Measurements from ENCODE around the gene TMIE. TPM values are rescaled to one million over a fixed set of nuclear protein-coding genes. Genes with fewer than 3 reads are reported as not detected.

The TMIE gene
- total RNA-seq, 1 experiment from 2014 or later: 0.11 TPM

DNA sequence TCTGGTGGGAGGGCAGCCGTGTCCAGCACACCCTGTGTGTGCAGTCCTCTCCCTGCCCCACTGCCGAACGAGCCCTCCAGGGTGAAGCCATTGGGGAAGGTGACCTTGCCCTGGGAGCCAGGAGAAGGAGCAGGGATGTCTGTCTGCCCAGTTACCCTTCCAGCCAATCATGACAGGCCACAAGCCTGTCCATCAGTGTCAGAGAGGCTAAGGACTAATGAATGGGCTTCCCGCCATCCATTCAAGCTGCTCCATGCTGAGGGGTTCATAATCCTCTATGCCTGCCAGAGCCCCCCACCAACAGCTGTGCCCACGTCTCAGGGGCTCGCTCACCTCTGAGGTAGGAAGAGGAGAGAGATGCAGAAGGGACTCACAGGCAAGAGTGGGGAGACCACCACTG, 22.9 kb upstream of the TMIE start:
- no peak for DNase-seq (ENCODE audit: low read depth, low spot score)
- in situ Hi-C loops (cut with HindIII; ENCODE audit: low pct_unique_long_range_greater_than_20kb, low sequenced_read_pairs): no loop called here

DNA sequence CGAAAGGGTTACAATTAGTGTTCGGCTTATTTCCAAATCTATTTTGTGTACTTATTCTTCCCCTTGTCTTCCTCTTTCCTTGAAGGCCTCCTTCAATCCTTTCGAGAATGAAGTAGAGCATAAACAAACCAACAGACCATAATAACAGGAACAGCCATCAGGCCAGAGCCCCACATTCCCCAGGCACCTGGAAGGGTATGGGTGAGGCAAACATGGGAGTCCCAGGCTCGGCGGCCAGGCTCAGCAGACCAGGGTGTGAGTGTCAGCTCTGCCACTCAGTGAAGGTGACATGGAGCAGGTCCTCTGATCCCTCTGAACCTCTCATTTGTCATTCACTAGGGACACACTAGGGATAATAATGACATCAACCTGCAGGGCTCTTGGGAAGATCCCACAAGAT, 21.5 kb upstream of the TMIE start:
- in situ Hi-C loops (cut with HindIII; ENCODE audit: low pct_unique_long_range_greater_than_20kb, low sequenced_read_pairs): no loop called here
- no peak for DNase-seq (ENCODE audit: low read depth, low spot score)

DNA sequence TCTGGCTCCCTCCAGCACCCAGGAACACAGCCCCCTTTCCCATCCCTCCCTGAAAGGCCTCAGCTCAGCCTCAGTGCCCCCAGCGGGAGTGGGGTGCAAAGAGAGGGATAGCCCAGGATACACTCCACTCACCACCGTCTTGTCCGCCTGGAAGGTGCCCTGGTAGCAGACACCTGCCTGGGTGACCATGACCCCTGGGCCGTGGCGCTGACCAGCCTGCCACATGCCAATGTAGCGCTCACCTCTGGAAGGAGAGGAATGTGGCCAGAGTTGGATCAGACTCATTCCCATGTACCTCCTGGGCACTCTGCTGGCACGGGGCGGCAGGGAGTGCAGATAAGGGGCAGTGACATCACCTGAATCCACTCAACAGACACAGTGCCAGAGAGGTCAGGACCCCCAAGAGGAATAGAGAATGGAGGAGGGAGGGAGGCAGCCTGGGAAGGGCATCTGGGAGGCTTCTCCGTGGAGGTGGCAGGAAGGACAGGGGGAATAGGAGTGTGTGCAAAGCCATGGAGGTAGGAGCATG, 20.8 kb upstream of the TMIE start:
- in situ Hi-C loops (cut with HindIII; ENCODE audit: low pct_unique_long_range_greater_than_20kb, low sequenced_read_pairs): no loop called here

DNA sequence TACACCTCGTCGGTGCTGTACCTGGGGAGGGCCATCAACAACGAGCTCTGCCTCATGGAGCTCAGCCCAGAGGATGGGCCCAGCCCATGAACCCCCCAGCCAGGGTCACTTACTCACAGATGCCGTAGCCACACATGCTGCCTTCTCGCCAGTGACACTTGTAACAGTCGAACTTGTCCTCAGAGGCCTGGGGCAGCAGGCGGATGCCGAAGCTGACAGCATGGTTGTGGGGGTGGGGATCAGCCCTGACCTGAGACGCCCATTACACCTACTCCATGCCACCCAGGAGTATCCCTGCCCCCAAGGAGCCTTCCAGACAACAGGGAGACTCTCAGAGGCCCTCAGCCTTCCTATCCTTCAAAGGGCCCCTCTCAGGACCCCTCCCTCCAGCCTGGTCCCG, 19.8 kb upstream of the TMIE start:
- no peak for DNase-seq (ENCODE audit: low read depth, low spot score)
- in situ Hi-C loops (cut with HindIII; ENCODE audit: low pct_unique_long_range_greater_than_20kb, low sequenced_read_pairs): no loop called here

More for the DNA sequence above, 20.8 kb upstream of the TMIE start:
- DNase-seq (ENCODE audit: low read depth, low spot score): no peak

GRCh38 chr3:46681856-46682540, 19.2 kb upstream of the TMIE start:
- in situ Hi-C loops (cut with HindIII; ENCODE audit: low pct_unique_long_range_greater_than_20kb, low sequenced_read_pairs): no loop called here

GRCh38 chr3:46682974-46683373, 18.2 kb upstream of the TMIE start:
- in situ Hi-C loops (cut with HindIII; ENCODE audit: low pct_unique_long_range_greater_than_20kb, low sequenced_read_pairs): no loop called here
- no peak for DNase-seq (ENCODE audit: low read depth, low spot score)

More at GRCh38 chr3:46681856-46682540, 19.2 kb upstream of the TMIE start:
- no peak for DNase-seq (ENCODE audit: low read depth, low spot score)

DNA sequence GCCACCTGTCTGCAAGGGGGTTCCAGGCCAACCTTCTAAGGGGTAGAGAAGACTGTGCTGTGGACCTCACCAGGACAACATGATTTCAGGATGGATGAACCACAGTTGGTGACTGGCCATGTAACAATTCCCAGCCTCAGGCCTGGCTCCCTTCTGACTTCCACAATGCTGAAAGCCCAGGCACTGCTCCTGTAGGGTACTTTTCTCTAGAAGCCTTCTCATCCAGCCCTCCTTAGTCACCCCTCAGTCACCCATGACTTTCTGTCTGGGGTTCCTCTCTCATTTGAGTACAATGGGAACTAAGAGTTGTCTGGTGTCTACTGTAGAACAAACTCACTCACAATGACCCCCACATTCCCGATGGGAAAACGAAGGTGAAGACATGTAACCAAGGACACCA, 16.3 kb upstream of the TMIE start:
- DNase-seq (ENCODE audit: low read depth, low spot score): no peak
- in situ Hi-C loops (cut with HindIII; ENCODE audit: low pct_unique_long_range_greater_than_20kb, low sequenced_read_pairs): no loop called here

GRCh38 chr3:46685446-46685845, 15.7 kb upstream of the TMIE start:
- no peak for DNase-seq (ENCODE audit: low read depth, low spot score)
- in situ Hi-C loops (cut with HindIII; ENCODE audit: low pct_unique_long_range_greater_than_20kb, low sequenced_read_pairs): no loop called here

DNA sequence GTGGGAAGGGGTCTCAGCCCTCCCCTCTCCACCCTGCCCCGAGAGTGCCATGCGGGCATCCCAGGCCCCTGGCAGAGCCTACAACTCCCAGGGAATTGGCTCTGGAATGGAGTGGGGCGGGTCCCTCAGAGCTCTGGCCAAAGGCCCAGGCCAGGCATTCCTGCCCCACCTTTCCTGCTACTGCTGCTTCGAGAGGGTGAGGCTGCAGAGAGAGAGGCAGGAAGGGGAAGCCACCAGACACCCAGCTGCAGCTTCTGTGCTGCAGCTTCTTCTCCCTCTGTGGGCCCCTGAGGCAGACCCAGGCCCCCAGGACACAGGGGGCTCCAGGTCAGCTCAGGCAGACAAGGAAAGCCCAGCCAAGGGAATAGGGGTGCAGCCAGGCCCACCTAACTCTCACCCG, 10.4 kb upstream of the TMIE start:
- no peak for DNase-seq (ENCODE audit: low read depth, low spot score)
- in situ Hi-C loops (cut with HindIII; ENCODE audit: low pct_unique_long_range_greater_than_20kb, low sequenced_read_pairs): no loop called here

- in situ Hi-C loops (cut with HindIII; ENCODE audit: low pct_unique_long_range_greater_than_20kb, low sequenced_read_pairs): no loop called here
- DNase-seq (ENCODE audit: low read depth, low spot score): no peak
Measured at GRCh38 chr3:46692566-46692990, 8.6 kb upstream of the TMIE start.

DNA sequence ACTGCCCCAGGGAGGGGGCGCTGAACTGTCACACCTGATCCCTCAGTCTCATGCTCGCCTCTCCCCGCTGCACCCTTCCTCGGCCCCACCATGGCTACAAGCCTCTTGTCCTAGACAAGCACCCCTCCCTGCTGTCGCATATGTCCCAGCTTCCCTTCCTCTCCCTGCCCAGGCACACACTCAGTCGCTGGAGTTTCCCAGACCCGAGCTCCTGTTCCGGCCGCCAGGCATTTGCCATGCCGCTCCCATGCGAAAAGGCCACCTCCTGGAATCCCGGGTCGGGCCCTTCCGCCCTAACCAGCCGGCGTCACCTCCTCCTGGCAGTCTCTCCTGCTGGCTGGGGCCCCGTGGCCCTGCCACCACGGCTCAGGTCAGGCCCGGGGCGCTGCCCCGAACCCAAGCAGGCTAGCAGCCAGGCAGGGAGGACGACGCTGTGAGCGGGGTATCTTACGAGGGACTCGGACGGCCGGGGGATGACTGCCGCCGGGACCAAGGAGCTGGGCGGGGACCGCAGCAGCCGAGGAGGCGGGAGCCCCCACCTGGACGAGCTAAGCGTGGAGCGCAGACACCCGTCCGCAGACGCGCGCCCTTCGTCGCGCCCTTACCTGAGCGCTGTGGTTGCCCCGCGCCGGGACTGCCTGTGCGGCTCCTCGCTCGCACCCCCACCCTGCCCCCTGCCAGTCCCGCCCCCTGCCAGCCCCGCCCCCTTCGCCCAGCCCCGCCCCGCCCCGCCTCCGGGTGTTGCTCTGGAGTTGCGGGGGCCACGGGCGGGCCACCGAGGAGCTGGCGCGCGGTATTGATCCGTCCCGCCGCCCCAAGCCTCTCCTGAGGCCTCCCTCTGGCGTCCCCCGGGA, 7.9 kb upstream of the TMIE start, which contains the start of gene ALS2CL:
Gene ALS2CL (minus strand): TSS at position 642 of the 854 bp plus-strand sequence. CDS start 4,239 bp downstream, outside the sequence.
- in situ Hi-C loops (cut with HindIII; ENCODE audit: low pct_unique_long_range_greater_than_20kb, low sequenced_read_pairs): no loop called here
- DNase-seq (ENCODE audit: low read depth, low spot score): peak; percentile 16

DNA sequence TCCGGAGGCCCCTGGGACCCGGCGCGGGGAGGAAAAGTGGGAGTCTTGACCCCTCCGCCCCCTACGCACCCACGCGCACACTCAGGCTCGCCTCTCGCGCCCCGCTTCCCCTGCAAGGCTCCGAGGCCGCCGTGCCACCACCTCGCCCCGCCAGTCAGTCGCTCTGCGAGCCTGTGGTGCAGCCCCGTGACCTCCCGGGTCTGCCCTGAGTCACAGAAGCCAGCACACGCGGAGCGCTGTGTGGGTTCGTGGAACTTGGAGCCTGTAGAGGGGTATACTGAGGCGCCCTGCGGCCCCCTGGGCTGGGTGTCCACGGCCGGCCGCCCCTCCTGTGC, 7.3 kb upstream of the TMIE start:
- in situ Hi-C loops (cut with HindIII; ENCODE audit: low pct_unique_long_range_greater_than_20kb, low sequenced_read_pairs): no loop called here
- no peak for DNase-seq (ENCODE audit: low read depth, low spot score)

GRCh38 chr3:46694520-46694919, 6.7 kb upstream of the TMIE start:
- in situ Hi-C loops (cut with HindIII; ENCODE audit: low pct_unique_long_range_greater_than_20kb, low sequenced_read_pairs): no loop called here

DNA sequence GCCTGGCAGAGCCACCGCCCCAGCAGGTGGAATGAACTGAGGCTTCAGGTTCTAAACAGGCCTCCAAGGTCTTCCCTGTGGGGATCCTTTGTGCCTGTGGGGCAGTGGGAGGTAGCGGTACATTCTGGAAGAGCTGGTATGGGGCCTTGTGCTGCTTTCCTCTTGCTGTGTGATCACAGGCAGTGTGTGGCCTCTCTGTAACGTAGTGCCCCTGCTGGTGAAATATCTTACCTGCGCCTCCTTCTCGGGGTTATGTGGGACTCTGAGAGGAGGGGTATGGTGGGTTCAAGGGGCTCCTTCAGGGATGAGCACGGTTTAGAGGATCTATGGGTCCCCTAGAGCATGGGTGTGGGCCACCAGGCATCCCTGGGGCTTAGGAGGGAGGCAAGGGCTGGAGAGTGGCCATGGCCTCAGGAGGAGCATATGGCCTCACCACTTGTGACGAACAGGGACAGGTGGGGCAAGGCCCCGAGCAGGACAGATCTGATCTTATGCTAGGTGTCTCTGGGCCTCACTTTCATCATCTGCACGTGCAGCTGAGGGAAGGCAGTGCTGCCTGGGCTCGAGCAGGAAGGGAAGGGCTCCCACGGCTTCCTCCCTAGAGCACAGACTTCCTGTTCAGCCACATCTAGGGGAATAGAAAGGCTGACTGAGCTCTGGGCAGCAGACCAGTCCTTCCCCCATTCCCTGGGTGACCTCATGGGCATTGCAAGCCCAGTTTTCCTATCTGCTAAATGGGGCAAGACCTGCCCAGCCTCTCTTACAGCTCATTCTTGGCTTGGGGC, 5.8 kb upstream of the TMIE start:
- in situ Hi-C loops (cut with HindIII; ENCODE audit: low pct_unique_long_range_greater_than_20kb, low sequenced_read_pairs): no loop called here
- DNase-seq (ENCODE audit: low read depth, low spot score): peak; percentile 59

More at GRCh38 chr3:46694520-46694919, 6.7 kb upstream of the TMIE start:
- DNase-seq (ENCODE audit: low read depth, low spot score): no peak

DNA sequence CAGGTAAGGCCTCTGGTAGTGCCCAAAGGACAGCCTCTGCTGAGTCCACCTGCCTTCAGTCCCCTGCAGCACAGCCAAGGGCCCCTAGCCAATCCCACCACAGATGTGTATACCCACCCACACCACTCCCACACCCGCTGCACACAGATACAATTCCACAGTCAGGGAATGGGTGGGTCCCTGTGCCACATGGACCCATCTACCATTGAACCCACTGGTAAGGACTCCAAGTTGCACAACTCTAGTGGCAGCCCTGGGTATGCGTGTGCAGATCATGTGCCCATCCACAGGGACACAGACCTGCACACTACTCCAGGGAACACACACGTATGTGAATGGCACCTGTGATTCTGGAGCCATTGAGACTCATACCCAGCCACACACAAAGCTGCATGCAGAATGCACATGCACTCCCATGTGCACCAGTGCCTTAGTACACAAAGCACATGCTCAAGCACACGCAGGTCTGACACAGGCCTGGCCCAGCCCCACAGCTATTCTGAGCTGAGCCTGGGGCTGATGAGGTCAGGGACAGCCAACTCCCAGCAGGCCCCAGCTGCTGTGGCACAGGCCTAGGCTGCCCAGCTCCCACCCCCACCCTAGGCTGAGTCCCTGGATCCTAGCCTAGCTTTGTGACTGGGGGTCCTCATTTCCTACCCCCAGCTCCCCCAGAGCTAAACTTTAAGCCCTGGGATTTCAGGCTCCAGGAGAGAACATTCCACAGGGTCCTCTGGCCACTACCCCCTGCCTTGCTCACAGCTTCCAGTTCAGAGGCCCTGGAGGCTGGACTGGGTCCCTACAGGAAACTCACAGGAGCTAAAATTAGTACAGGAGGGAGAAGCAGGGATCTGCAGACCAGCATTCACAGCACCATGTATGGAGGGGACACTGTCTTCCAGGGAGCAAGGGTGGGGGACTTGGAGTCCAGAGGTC, 5.0 kb upstream of the TMIE start:
- DNase-seq (ENCODE audit: low read depth, low spot score): peak; percentile 19
- in situ Hi-C loops (cut with HindIII; ENCODE audit: low pct_unique_long_range_greater_than_20kb, low sequenced_read_pairs): no loop called here

GRCh38 chr3:46699676-46700523, 1.3 kb upstream of the TMIE start:
- DNase-seq (ENCODE audit: low read depth, low spot score): no peak
- in situ Hi-C loops (cut with HindIII; ENCODE audit: low pct_unique_long_range_greater_than_20kb, low sequenced_read_pairs): no loop called here

Data from SK-MEL-5 (cell line).